Activated CD4-positive, alpha-beta T cell treated with anti-CD3 and anti-CD28 coated beads, Interleukin-10, Interleukin-2, amounts not matched to agents 100 ng/mL and 50 ng/mL, durations not matched to agents 16 hours and 8 hours (primary cell): Measurements from ENCODE around the gene TOLLIP.
"Not testable (repeated sequence)": the region's sequence is repeated elsewhere in the genome, so short reads cannot be mapped to it uniquely, and the experiment has no call there.

ENCODE experiments used
- DNase-seq: peaks from one replicate; pipeline ENCODE4 v3.0.0-alpha.2; 2020

The TOLLIP gene

DNA sequence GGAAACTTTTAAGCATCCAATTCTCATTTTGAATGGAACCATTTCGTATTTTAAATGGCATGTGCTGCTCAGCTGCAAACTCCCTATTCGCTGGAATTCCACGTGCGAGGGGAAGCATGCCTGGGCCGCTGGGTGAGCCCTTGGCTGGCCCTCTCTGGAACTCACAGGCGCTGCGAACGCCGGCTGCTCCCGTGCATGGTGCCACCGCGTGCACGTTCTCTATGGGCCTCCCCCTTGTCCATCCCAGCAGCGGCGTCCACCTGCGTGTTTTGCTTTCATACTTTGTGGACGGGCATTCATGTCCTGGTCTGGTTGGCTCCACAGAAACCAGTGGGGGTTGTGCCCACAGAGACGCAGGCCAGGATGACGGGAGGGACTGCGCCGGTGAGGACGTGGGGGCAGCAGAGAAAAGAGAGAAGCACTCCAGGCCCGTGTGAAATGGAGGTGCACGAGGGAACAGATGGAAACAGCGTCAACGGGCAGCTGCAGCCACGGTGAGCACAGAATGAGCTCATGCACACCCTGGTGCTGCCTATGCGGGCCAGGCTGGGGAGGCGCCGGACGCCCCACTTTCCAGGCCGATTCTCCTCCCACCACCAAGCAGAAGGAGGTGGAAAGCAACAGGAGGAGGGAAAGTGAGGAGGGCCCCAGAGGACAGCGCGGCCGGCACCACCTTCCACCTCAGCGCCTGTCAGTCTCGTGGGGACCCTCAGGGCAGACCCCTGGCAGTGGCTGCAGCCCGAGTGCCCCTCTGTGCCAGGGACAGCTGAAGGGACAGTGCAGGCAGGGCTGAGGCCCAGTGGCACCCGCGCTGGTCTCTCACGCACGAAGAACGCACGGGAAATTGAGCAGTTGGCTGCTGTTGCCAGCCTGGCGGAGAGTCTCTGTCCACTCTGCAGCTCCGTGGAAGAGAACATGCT is 29.1 kb downstream of the TOLLIP start:
- no peak for DNase-seq

GRCh38 chr11:1279674-1280055 is 29.8 kb downstream of the TOLLIP start:
- DNase-seq: no peak

DNA sequence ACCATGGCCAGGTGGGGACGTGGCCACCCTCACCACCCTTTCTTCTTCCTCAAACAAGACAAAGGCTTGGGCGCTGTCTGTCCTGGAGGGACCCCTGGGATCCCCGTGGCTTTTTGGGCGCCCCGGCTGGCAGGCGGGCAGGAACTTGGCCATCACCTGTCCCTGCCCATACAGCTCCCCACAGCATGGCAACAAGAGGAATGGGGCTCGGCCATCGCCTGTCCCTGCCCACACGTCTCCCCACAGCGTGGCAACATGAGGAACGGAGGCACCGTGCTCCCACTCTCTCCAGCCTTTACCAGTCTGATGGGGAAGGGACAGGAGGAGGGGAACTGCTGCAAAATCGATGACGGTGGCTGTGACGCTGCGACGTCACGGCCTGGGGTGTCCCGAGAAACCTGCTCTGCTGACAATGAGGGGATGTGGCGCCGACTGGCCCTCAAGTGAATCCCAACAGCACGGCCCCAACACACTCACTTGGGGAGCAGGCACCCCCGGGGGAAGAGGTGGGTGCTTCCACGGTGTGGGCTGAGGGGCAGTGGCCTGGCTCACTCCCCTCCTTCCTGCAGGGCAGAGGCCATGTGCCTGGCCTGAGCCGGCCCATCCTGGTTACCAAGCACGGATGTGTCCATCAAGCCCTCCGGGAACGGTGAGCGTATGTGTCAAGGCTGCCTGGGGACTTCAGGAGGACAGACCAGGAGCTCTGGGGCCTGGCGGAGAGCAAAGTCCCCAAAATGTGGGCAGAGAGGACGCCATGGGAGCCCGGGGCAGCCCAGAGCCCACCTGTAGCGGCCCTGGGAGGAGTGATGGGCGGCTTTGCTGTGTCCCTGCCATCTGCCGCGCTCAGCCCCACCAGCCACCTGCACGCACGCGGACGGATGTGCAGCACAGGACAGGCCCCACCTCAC is 30.4 kb downstream of the TOLLIP start:
- DNase-seq: no peak

DNA sequence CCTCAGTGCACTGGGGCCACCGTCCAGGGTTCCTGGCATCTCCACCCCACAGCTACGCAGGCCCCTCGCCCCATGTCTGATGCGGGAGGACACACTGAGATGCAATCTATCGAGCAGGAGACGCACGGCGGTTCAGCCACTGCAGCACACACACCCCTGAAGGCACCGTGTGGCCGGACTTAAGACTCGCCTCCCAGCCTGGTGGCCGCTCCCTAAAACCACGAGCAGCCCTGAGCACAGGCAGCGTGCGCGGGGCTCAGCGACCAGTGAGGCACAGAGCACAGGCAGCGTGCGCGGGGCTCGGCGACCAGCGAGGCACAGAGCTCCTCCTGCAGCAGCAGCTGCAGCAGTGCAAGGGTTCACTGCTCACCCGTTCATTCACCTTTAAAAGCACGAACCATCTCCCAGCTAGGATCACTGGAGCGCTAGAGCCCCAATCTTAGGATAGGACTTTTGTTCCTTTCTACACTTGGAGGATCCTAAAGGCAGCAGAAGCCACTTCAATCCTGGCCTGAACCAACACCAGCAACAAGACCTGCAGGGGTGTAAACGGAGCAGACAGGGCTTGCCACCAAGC is 31.4 kb downstream of the TOLLIP start:
- DNase-seq: no peak

DNA sequence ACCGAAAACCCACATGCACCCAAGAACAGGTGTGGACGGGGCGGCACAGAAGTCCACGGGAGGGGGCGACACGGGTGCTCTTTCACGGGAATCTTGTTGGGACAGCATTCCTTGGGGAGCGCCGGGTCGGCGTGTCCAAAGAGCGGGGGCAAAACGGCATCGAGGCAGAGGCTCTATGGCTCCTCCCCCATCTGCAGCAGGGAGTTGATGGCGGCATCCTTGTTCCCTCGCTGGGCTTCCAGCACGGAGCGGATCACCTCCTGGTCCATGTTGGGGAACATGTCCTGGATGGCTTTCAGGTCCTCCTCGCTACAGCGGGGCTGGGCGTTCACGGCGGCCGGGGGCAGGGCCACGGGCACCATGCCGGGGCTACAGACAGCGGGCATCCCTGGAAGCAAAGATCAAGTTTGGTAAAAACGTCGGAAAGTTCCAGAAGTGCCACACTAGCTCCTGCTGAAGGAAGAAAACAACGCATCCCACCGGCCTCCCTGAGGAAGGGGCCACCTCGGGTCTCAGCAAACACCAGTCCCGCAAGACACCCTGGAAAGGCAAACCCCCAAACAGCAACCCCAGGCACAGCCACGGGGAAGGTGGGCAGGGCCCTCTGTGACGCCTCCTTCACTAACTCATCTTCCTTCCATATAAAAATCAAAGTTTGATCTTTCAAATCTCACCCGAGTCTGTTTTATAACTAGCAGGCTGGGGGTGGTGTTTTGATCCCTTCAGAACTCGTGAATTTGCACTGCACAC is 32.4 kb downstream of the TOLLIP start:
- no peak for DNase-seq

DNA sequence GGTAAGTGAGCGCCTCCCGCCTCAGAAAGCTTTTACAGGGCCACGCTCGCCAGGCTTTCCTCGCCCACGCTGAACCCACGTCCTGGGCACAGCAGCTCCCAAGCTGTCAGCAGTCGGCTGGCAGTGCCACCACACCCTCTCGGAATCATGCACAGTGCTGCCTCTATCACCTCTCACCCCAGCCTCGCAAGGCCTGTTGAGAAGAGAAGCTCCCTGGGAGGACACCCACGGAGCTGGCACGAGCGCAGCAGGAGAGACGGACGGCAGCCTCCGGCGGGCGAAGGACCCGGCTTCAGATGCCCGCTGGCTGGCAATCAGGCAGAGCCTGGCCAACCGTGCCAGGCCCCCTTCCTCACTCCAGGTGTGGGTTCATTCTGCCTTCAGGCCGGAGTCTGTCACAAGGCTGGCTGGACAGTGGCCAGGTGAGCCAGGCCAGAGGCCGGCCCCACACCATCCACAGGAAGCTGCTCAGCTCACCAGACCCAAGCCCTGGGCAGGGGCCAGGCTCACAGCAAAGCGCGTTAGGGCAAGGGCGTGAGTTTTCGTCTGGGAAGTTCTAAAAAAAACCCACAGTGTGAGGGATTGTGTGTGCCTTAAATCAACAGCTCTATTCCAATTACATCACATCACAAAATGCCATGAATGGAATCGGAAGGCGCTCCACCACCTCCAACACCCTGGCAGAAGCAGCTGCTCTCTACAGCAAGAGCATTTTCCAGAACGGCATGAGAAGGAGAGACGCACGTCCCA is 33.2 kb downstream of the TOLLIP start:
- no peak for DNase-seq

DNA sequence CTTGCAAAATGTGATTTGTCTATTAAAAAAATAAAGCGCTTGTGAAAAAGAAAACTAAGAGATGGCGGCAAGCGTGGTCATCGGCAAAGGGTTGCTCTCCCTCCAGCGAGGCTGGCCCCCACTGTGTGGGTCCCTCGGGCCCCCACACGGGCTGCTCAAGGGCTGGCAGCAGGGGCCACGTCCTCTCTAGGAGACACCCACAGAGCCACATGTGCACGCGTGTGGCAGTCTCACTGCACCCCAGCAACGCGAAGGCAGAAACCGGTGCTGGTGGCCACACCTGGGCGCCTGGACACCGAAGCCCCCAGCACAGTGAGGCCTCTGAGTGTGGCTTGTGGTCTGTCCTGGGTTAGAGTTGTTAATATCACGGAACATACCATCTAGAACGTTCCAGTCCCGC is 34.4 kb downstream of the TOLLIP start:
- DNase-seq: no peak

DNA sequence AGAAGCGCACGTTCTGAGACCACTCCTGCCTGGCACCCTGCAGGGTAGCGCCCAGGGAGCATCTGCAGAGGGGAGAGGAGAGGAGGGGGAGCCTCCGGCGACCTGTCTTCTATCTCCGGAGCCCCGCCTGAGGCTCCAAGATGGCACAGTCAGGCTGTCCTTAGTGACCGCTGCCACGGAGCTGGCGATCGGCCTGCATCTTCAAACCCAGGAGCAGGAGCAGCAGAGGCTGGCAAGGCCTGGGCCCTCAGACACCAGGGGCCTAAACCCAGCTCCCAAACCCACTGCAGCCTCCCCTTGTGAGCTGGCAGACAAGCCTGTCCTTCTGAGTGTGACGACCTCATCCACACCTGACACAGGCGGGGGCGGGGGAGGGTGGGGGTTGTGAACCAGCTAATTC is 34.9 kb downstream of the TOLLIP start:
- DNase-seq: no peak

- DNase-seq: no peak
Measured at GRCh38 chr11:1272531-1272930, 36.9 kb downstream of the TOLLIP start.

DNA sequence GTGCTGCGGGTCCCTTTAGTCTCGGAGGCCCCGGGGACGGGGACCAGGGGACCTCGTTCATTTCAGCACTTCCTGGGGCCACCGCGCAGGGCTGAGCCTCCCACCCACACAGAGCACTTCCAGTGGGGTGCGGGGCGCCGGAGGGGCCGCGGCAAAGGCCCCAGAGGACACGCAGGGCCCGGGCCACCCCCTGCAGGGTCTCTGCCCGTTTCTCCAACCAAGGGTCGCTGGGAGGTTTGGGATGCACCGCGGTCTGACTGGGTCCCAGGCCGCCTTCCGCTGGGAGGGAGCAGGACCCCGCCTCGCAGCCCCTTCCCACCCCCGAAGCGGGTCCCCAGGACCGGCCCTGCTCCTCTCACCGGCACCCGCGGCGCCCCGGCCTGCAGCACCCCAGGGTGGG is 37.5 kb downstream of the TOLLIP start:
- DNase-seq: no peak

GRCh38 chr11:1271406-1271805 is 38.0 kb downstream of the TOLLIP start:
- DNase-seq: no peak

GRCh38 chr11:1271002-1271401 is 38.4 kb downstream of the TOLLIP start:
- no peak for DNase-seq

- no peak for DNase-seq
Measured at GRCh38 chr11:1270476-1270875, 39.0 kb downstream of the TOLLIP start.

GRCh38 chr11:1269957-1270356 is 39.5 kb downstream of the TOLLIP start:
- no peak for DNase-seq

- no peak for DNase-seq
Measured at GRCh38 chr11:1267441-1268100, 41.9 kb downstream of the TOLLIP start.

DNA sequence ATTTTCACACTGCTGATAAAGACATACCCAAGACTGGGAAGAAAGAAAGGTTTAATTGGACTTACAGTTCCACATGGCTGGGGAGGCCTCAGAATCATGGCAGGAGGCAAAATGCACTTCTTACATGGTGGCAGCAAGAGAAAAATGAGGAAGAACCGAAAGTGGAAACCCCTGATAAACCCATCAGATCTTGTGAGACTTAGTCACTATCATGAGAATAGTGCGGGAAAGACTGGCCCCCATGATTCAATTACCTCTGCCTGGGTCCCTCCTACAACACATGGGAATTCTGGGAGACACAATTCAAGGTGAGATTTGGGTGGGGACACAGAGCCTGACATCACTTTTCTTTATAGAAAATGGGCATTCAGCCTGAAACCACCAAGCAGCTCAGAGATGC is 42.5 kb downstream of the TOLLIP start:
- DNase-seq: not testable (repeated sequence)

GRCh38 chr11:1265480-1265879 is 44.0 kb downstream of the TOLLIP start:
- DNase-seq: not testable (repeated sequence)

- peak; percentile 67 for DNase-seq
Measured at GRCh38 chr11:1264444-1264843, 45.0 kb downstream of the TOLLIP start.

DNA sequence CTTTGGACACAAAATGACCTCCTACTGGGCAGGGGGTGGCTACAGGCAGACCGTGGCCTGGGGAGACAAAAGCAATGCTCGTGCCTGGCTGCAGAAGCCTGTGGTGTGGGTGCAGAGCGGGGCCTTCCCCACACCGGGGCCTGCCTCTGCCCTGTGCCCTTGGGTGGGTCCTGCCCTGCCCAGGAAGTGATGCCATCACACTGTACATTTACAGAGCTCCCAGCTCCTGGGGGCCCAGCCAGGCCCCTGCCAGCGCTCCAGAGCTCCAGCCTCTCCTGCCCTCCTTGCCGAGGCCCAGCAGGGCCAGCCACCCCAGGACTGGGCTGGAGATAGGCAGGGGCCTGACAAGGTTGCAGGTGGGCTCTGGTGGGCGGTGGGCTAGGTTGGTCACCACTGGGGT is 46.4 kb downstream of the TOLLIP start:
- no peak for DNase-seq

DNA sequence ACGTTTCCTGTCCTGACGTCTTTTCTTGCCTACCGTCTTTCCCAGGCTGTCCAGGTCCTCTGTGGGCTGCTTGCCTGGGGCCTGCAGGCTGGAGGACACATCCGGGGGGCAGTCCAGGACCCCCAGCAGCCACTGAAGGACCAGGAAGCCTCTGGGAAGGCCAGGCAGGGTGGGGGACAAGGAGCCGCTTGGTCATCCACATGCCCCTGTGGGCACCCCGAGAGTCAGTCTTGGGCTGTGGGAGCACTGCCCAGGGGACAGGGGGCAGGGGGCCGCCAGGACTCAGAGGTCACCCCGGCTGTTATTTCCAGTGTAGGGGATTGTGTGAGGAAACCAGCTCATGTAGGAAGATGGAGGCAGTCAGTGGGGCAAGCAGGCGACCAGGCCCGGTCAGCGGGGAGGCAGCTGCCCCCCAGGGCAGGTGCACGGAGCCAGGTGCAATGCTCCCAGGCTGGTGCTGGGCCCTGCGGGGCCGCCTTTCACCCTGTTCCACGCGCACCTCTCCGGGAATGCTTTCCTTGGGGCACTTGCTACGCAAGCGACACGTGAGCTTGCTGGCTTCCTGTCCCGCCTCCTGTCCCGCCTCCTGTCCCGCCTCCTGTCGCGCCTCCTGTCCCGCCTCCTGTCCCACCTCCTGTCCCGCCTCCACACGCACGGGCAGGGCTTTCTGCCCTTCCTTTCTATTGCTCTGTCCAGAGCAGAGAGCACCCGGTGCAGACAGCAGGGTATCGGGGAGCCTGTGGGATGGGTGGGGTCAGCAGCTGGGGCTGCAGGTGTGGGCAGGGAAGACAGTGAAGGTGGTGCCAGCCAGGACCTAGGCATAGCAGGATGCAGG is 47.0 kb downstream of the TOLLIP start:
- DNase-seq: peak; percentile 92
